Measurements from ENCODE around the gene ZXDB.
A peak's percentile ranks its signal among the peaks of the same experiment; 100 is the strongest.
"Not testable (repeated sequence)": the region's sequence is repeated elsewhere in the genome, so short reads cannot be mapped to it uniquely, and the experiment has no call there.

ZXDB gene

DNA sequence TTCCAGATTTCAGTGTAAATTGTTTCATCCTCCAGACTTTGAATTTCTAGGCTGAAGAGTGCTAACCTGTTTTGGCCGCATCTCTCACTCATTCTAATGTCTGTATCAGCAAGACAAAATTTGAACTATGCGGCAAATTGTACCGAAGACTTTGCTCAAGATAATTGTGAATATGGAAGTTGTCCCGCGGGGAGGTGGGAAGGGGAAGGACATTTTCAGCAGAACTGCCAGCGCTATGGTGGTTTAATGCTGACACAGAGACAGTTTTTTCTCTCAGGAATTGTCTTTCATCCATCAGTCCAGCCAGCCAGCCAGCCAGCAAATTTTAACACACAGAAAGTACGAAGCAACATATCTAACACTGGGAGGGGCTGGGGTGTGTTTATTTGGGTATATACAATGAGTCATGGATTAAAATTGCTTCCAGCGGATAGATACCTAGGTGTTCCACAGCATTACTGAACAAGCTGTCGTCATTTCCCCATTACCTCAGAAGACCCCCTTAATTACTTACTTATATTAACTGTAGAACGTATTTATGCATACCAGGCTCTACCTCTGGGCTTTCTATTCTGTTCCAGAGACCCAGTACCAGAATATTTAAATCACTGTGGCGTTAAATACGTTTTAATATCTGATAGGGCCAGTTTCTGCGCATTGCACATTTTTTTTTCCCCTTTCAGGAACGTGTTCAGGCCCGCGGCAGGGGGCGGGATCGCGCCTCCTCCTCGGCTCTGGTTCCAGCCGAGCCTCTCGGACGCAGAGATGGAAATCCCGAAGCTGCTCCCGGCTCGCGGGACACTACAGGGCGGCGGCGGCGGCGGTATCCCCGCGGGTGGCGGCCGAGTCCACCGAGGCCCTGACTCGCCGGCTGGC is at the start of gene ZXDB:
Gene ZXDB (plus strand): TSS at position 728 of the 876 bp plus-strand sequence. CDS start 38 bp downstream, at position 766.
- not testable (repeated sequence) for DNase-seq (ENCODE audit: low spot score)

DNA sequence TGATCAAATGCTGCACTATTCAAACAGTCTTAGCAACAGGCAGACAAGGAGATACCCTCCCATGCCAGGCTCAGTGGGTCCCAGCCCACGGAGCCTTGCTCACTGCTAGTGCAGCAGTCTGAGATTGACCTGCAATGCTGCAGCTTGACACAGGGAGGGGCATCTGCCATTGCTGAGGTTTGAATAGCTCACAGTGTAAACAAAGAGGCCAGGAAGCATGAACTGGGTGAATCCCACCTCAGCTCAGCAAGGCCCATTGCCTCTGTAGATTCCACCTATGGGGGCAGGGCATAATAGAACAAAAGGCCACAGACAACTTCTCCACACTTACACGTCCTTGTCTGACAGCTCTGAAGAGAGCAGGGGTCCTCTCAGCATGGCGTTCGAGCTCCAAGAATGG is 26.6 kb upstream of the ZXDB start:
- no peak for DNase-seq (ENCODE audit: low spot score)

DNA sequence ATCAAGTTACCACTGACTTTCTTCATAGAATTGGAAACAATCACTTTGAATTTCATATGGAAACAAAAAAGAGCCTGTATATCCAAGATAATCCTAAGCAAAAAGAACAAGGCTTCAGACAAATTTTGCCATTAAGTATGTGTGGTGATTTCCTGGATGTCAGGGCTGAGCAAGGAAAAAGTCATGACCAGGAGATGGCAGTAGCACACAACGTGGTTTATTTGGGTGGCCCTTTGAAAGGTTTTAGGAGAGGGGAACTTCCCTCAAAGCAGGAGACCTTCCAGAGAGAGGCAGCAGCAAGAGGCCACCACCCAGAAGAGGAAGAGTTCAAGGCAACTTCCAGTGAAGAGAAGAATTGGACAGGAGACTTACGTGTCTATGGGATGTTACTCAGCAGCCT is 18.1 kb upstream of the ZXDB start:
- DNase-seq (ENCODE audit: low spot score) = no peak

DNA sequence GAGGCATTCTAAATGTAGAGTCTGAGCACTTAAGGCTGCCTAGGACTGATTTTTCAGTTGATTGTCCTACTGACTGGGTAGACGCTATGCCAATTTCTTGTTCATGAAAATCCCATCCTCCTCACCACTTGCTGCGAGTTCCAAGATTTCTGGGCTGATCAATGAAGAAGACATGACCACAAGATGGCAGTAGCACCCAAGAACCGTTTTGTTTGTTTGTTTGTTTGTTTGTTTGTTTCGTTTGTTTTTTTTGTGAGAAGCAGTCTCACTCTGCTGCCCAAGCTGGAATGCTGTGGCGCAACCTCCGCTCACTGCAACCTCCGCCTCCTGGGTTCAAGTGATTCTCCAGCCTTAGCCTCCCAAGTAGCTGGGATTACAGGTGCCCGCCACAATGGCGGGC is 8.9 kb upstream of the ZXDB start:
- not testable (repeated sequence) for DNase-seq (ENCODE audit: low spot score)

DNA sequence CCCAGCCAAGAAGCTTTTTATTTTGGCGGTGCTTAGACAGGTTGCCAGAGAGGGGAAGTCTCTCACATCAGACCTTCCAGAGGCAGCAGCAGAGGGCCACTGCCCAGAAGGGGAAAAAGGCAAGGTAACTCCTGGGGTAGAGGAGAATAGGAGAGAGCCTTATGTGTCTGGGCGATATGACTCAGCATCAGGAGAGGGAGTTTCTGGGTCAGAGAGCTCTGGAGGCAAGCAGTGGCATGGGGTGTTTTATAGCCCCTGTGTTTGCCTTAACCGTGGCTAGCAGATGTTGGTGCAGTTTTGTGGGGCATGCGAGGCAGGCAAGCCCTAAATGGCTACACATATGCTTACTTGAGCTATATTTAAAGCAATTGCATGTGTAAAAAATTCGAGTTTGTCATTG is 8.3 kb upstream of the ZXDB start:
- no peak for DNase-seq (ENCODE audit: low spot score)

DNA sequence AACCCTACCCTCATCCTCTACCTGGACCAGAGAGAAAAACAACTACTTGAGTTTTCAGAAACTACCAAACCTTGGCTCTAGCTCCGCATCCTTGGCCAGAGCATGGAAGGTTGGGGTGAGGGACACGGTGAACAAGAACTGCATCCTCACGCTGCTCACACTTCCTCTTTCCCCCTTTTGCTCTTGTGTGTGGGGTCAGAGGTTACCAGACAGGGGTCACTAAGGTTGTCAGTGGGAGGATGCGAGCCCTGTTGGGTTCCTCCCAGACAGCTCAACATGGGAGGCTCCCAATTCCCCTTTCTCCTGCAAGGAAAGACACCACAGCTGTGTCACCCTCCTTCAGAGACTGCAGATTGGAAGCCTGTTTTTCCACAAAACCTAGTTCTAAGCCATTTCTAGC is 5.5 kb upstream of the ZXDB start:
- no peak for DNase-seq (ENCODE audit: low spot score)

DNA sequence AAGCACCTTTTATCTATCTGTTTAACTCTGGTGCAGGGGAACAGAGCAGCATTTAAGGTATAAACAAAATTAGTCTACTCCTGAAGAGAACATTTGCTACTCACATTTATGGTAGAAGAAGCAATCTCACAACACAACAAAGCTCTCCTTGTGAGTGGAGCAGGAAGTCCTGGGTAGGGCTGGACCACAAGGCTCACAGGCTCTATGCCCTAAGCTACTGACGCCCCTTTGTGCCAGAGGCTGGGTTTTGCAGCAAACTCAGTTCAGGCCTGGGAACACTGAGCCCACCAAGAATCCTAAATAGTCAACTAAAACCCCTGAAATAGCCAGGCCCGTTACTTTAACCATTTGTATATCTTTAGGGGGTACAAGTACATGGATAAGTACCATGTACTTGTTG is 4.7 kb upstream of the ZXDB start:
- DNase-seq (ENCODE audit: low spot score) = no peak

DNA sequence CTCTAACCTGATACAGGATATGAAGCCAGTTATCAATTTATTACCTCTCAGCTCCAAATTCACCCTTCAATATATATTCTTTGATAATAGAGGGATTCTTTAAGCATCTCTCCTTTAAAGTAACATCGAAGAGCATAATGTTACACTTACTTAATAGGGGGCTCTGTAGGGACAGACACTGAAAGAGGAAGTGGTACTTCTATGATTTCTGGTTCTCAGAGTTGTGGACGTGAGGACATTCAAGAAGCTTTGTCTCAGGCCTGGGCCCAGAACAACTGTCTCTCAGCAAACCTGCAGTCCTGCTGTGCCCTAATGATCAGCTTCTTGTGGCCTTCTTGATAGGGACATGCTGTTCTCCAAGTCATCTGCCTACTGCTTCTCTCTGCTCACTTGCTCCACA is 4.2 kb upstream of the ZXDB start:
- no peak for DNase-seq (ENCODE audit: low spot score)

DNA sequence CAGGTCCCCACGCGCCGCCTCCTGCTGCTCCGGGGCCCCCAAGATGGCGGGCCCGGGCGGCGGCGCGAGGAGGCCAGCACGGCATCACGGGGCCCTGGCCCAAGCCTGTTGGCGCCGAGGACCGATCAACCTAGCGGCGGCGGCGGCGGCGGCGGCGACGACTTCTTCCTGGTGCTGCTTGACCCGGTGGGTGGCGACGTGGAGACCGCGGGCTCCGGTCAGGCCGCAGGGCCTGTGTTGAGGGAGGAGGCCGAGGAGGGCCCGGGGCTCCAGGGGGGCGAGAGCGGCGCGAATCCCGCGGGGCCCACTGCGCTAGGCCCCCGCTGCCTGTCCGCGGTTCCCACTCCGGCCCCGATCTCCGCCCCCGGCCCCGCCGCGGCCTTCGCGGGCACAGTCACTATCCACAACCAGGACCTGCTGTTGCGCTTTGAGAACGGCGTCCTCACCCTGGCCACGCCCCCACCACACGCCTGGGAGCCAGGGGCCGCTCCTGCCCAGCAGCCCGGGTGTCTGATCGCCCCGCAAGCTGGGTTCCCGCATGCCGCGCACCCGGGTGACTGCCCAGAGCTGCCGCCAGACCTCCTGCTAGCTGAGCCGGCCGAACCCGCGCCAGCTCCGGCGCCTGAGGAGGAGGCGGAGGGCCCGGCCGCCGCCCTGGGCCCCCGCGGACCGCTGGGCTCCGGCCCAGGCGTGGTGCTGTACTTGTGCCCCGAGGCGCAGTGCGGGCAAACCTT is 516 bp downstream of the ZXDB start:
- DNase-seq (ENCODE audit: low spot score) = not testable (repeated sequence)

DNA sequence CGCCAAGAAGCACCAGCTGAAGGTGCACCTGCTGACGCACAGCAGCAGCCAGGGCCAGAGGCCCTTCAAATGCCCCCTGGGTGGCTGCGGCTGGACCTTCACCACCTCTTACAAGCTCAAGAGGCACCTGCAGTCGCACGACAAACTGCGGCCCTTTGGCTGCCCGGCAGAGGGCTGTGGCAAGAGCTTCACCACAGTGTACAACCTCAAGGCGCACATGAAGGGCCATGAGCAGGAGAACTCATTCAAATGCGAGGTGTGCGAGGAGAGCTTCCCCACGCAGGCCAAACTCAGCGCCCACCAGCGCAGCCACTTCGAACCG is 1.0 kb downstream of the ZXDB start:
- peak; percentile 27 for DNase-seq (ENCODE audit: low spot score)

DNA sequence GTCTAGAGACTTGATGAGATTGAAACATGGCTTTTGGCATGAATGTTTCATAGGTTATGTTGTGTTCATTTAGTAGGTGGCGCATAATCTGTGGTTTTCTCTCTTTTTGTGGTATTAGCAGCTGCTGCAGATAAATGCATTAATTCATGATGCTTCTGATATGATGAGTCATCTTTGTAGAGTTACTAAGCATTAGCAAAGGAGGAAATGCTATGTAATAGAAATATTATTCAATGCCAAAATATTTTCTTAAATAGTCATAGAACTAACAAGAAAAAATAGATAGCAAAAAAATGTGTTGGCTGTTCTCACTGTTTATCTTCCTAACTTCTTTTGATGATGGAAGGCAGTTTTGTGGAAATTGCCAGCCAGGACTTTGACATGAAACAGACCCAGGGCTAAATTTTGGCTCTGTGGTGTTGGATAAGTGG is 3.6 kb downstream of the ZXDB start:
- peak; percentile 31 for DNase-seq (ENCODE audit: low spot score)

DNA sequence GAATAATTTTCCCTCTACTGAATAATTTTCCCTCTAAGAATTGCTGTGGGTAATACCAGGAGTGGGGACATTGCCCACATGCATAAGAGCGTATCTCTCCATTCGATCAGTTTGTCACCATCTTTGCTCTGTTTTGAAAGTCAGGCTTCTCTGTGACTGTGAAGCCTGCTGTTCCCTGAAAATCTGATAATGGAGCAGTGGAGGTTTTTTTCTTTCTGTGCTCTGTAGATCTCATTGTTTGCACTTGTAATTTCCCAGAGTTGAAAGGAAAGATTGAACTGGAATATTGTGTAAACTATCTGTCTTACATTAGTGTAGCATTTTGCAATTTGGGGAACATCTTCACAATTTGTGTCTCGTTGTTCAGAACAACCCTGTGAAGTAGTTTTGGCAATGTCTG is 4.3 kb downstream of the ZXDB start:
- no peak for DNase-seq (ENCODE audit: low spot score)

DNA sequence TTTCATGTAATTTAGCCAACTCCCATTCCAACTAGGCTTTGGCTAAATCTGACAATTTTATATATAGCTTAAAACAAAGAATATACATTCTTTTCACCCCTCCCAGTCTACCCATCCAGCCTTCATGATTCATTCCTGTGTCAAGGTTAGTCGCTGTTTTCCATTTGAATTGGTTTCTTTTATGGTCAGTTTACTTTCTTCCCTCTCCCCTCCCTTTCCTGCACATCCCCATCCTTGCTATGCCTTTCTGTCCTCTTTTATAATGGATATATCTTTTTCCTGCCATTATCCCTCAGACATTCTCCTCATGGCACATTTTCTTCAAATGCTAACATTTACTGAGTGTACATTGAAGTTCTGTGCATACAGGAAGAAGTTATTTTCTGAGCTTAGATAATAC is 4.7 kb downstream of the ZXDB start:
- DNase-seq (ENCODE audit: low spot score) = no peak

DNA sequence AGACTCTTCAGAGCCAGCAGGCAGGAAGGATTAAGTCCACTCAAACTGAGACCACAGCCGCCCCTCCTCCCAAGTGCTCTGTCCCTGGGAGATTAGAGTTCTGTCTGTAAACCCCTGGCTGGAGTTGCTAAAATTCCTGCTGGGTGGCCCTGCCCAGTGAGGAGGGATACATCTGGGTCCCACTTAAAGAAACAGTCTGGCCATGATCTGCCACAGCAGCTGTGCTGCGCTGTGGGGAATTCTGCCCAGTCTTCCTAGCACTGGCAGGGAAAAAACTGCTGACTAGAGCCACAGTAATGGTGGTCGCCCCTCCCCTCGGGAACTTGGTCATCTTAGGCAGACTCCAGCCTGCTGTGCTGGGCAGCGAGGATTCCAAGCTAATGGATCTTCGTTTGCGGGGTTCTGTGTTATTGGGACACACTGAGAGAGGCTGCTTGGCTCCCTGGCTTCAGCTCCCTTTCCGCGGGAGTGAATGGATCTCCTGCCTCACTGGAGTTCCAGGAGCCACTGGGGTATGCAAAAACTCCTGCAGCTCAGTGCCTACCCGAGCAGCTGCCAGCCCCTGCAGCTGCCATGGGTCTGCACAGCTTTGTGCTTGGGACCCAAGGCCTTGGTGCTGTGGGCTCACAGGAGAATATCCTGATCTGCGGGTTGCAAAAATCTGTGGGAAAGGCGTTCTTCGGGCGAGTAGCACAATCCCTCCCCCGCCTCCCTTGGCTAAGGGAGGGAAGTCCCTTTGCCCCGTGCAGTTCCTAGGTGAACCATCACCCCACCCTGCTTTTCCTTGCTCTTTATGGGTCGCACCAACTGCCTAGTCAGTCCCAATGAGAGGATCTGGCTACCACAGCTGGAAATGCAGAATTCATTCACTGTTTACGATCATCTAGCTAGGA is 15.7 kb downstream of the ZXDB start:
- DNase-seq (ENCODE audit: low spot score) = no peak

DNA sequence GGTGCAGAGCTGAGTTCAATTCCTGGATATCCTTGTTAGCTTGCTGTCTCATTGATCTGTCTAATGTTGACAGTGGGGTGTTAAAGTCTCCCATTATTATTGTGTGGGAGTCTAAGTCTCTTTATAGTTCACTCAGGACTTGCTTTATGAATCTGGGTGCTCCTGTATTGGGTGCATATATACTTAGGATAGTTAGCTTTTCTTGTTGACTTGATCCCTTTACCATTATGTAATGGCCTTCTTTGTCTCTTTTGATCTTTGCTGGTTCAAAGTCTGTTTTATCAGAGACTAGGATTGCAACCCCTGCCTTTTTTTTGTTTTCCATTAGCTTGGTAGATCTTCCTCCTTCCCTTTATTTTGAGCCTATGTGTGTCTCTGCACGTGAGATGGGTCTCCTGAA is 21.5 kb downstream of the ZXDB start:
- not testable (repeated sequence) for DNase-seq (ENCODE audit: low spot score)

DNA sequence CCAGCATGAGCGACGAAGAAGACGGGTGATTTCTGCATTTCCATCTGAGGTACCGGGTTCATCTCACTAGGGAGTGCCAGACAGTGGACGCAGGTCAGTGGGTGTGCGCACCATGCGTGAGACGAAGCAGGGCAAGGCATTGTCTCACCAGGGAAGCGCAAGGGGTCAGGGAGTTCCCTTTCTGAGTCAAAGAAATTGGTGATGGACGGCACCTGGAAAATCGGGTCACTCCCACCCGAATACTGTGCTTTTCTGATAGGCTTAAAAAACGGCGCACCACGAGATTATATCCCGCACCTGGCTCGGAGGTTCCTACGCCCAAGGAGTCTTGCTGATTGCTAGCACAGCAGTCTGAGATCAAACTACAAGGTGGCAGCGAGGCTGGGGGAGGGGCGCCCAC is 37.6 kb downstream of the ZXDB start:
- not testable (repeated sequence) for DNase-seq (ENCODE audit: low spot score)

DNA sequence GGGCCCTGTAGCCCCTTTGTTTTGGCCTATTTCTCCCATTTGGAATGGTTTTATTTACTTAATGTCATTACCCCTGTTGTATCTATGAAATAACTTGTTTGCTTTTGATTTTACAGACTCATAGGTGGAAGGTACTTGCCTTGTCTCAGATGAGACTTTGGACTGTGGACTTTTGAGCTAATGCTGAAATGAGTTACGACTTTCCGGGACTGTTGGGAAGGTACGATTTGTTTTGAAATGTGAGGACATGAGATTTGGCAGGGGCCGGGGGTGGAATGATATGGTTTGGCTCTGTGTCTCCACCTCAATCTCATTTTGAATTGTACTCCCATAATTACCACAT is 48.8 kb downstream of the ZXDB start:
- no peak for DNase-seq (ENCODE audit: low spot score)

DNA sequence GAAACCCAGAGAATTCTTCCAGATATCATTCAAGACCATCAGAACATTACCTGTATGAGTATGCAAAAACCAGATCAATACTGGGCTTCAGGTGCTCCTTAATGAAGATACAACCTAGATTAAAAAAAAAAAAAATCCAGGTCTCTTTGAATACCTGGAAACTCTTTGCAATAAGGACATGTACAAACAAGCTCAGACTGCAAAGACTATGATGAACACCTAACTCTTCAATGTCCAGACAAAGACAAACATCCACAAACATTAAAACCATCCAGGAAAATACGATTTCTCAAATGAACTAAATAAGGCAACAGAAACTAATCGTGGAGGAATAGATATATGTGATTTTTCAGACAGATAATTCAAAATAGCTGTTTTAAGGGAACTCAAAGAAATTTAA is 49.5 kb downstream of the ZXDB start:
- DNase-seq (ENCODE audit: low spot score) = no peak

DNA sequence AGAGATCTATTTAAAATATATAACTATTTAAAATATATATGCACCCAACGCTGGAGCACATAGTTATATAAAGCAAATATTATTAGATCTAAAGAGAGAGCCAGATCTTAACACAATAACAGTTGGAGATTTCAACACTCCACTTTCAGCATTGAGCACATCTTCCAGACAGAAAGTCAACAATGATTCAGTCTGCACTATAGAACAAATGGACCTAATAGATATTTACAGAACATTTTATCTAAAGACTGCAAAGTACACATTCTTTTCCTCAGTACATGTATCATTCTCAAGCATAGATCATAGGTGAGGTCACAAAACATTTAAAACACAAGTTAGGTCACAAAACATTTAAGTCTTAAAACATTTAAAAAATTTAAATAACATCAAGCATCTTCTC is 51.9 kb downstream of the ZXDB start:
- DNase-seq (ENCODE audit: low spot score) = no peak

DNA sequence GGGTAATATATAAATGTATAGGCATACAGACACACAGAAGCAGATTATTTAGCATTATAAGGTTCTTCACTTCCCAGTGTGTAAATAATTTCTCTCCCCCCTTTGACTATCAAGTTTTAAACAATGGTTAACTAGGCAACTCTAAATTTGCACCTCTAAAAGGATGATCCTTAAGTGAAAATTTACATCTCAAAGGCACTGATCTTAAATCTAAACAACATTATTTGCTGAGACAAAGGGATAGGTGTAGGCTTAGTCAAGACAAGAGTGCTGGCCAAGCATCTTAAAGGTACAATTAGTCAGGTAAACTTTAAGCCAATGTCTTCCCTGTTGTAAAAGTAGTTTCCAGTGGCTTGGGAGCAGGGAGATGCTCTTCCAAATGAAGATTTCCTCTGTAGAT is 55.2 kb downstream of the ZXDB start:
- DNase-seq (ENCODE audit: low spot score) = no peak

All from activated CD4-positive, alpha-beta T cell treated with anti-CD3 and anti-CD28 coated beads, Interleukin-2, Interleukin-4, amounts not matched to agents 100 ng/mL and 50 ng/mL, durations not matched to agents 16 hours and 8 hours (primary cell).